Measurements from ENCODE around the gene RAB3C. TPM values are rescaled to one million over a fixed set of nuclear protein-coding genes. Genes with fewer than 3 reads are reported as not detected.
A peak's percentile ranks its signal among the peaks of the same experiment; 100 is the strongest.

RAB3C gene
- total RNA-seq, 2 donors from 2014 or later: not detected

DNA sequence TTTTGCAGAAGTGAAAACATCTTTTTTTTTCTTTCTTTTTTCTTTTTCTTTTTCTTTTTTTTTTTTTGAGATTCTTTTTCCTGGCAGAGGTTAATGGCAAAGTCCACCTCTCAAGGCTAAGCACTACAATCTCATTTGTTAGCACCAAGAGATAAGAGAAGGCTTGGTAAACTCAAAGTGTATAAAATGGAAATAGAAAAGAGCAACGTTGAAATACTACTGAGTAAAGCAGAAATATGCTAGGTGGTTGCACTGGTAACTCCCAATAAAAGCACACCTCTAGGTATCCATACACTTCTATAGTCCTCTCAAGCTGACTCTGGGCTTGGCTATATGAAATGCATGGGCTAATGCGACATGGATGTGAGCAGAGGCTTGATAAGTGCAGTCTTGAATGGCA lies 188.9 kb downstream of the RAB3C start:
- Mint-ChIP-seq H3K27ac (no peak overlapping the region), H3K9me3 (no peaks in the 10 kb centered on the region), H3K27me3 (peaks cover 3% of the 10 kb centered on the region), H3K4me1 (peaks cover 15% of the 10 kb centered on the region), H3K4me3 (no peak overlapping the region), H3K36me3 (ENCODE audit: low read depth) (no peaks in the 10 kb centered on the region)
- no peak for ATAC-seq (replicated peaks)

DNA sequence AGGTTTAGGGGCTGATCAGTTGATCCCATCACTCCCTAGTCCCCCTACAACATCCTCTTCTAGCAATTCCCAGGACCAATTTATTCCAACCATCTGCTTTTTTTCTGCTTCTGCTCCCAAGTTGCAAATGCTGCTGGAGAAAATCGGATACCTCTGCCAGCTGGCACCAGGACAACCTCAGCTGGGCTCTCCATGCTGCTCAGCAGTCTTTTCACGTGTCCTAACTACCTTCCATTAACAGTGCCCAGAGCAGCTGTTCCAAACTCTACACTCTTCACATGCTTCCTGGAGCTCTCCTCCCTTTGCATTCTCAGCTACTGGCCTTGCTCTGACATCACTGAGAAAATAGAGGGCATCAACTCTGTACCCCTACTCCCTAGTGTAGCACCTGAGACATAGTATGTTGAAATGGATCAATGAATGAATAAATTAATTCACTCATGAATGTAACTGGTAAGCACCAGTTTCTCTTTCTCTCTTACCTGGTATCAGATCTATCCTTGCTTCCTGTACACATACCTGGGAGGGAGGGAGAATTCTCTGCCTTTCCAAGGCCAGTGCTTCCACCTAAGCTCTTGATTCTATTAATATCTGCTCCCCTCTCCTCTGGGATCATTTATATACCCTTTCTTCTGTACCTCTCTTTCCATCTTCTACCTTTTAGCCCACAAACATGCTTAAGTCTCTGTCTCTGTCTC lies 191.0 kb downstream of the RAB3C start:
- H3K27ac Mint-ChIP-seq: no peak overlapping the region
- no peak for ATAC-seq (replicated peaks)
- peaks cover 3% of the 10 kb centered on the region for H3K9me3 Mint-ChIP-seq

DNA sequence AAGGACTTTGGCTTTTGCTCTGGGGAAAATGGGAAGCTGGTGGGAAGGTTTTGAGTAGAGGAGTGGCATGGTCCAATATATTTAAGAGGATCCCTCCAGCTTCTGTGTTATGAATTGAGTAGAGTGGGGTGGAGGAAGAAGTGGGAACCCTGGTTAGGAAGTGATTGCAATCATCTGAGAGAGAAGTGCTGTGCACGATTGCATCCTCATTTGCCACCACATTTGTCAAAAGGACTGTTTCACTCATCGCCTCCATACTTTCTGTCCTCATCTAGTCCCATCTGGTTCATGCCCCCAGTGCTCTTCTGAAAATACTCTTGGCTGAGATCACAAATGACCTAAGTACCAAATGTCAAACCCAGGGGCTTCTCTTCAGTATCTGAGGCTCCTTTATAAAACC lies 192.1 kb downstream of the RAB3C start:
- H3K27me3 Mint-ChIP-seq: peaks cover 8% of the 10 kb centered on the region
- no peak overlapping the region for H3K4me3 Mint-ChIP-seq
- no peaks in the 10 kb centered on the region for H3K36me3 Mint-ChIP-seq (ENCODE audit: low read depth)
- ATAC-seq (replicated peaks): no peak
- H3K9me3 Mint-ChIP-seq: peaks cover 4% of the 10 kb centered on the region
- H3K27ac Mint-ChIP-seq: no peak overlapping the region
- peaks cover 15% of the 10 kb centered on the region for H3K4me1 Mint-ChIP-seq

More for the DNA sequence above, 191.0 kb downstream of the RAB3C start:
- H3K4me1 Mint-ChIP-seq: peaks cover 15% of the 10 kb centered on the region
- H3K36me3 Mint-ChIP-seq (ENCODE audit: low read depth): no peaks in the 10 kb centered on the region
- no peak overlapping the region for H3K4me3 Mint-ChIP-seq
- H3K27me3 Mint-ChIP-seq: peaks cover 6% of the 10 kb centered on the region

DNA sequence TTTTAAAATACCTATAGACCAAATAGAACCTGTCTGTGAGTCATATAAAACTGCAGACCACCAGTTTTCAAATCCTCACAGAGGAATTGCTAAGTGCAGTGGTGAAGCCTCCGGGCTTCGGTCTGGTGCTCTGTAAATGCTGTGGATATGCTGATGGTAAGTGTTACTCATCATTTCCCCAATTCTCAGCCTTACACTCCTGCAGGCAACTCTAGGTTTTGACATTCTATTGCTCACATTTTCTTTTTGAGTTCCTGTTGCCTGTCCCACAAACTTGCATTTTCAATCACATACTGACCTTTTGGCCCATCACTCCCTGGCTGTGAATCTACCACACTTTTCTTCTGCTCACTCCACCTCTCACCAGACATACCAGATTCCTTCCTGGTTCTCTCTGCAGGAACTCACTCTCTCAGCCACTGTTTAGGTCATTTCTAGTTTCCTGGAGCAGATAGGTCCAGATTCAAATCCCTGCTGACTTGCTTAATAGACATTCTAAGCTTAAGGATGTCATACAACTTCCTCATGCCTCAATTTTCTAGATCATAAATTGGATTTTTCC lies 192.9 kb downstream of the RAB3C start:
- peak overlapping the region; percentile 59 for H3K27ac Mint-ChIP-seq
- peaks cover 4% of the 10 kb centered on the region for H3K9me3 Mint-ChIP-seq
- peak overlapping the region; percentile 19 for H3K4me3 Mint-ChIP-seq
- H3K27me3 Mint-ChIP-seq: peaks cover 8% of the 10 kb centered on the region
- H3K4me1 Mint-ChIP-seq: peaks cover 15% of the 10 kb centered on the region
- ATAC-seq (replicated peaks): peak; percentile 93
- no peaks in the 10 kb centered on the region for H3K36me3 Mint-ChIP-seq (ENCODE audit: low read depth)

GRCh38 chr5:58776559-58776958 lies 193.7 kb downstream of the RAB3C start:
- ATAC-seq (replicated peaks): no peak
- Mint-ChIP-seq H3K36me3 (ENCODE audit: low read depth) (no peaks in the 10 kb centered on the region), H3K27me3 (peaks cover 9% of the 10 kb centered on the region), H3K4me3 (peak overlapping the region; percentile 19), H3K27ac (peak overlapping the region; percentile 59), H3K9me3 (peaks cover 4% of the 10 kb centered on the region), H3K4me1 (peaks cover 15% of the 10 kb centered on the region)

DNA sequence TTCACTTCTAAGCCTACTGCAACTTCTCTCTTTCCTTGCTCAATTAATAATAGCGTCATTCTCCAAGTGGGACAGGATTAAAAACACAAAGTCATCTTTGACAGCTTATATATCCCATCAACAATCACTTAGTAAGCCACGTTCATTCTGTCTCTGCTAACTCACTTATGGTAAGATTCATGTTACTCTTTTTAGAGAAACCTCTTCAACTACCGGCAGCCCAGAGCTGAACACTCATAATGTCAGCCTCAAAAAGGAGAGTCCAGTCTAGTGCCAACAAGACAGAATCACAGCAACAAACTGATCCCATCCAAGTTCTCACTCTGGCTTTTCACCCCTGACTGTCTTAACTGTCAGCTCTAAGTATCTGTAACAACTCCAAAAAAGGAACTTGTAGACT lies 196.0 kb downstream of the RAB3C start:
- Mint-ChIP-seq H3K27ac (no peak overlapping the region), H3K27me3 (peaks cover 18% of the 10 kb centered on the region), H3K9me3 (peaks cover 4% of the 10 kb centered on the region), H3K4me3 (no peak overlapping the region), H3K4me1 (peaks cover 11% of the 10 kb centered on the region), H3K36me3 (ENCODE audit: low read depth) (no peaks in the 10 kb centered on the region)
- ATAC-seq (replicated peaks): no peak

DNA sequence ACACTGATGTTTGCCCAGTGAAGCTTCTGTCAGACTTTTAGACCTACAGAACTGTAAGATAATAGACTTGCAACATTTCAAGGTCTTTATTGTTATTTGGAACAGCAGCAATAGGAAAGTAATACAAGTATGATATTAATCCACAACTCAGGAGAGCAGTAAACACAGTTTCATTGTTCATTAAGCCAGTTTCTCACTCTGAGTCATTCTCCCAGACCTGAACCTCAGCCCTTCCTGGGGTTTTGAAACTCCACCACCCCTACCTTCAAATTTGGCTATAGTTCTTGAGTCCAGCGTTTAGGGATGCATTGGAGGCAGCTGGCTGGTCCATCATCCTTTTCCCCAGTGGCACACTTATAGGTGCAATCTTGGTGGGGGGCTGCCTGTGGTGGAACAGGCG lies 203.2 kb downstream of the RAB3C start:
- Mint-ChIP-seq H3K4me1 (no peaks in the 10 kb centered on the region), H3K4me3 (no peak overlapping the region), H3K27me3 (peaks cover 39% of the 10 kb centered on the region), H3K9me3 (no peaks in the 10 kb centered on the region), H3K27ac (no peak overlapping the region), H3K36me3 (ENCODE audit: low read depth) (no peaks in the 10 kb centered on the region)
- ATAC-seq (replicated peaks): peak; percentile 37

DNA sequence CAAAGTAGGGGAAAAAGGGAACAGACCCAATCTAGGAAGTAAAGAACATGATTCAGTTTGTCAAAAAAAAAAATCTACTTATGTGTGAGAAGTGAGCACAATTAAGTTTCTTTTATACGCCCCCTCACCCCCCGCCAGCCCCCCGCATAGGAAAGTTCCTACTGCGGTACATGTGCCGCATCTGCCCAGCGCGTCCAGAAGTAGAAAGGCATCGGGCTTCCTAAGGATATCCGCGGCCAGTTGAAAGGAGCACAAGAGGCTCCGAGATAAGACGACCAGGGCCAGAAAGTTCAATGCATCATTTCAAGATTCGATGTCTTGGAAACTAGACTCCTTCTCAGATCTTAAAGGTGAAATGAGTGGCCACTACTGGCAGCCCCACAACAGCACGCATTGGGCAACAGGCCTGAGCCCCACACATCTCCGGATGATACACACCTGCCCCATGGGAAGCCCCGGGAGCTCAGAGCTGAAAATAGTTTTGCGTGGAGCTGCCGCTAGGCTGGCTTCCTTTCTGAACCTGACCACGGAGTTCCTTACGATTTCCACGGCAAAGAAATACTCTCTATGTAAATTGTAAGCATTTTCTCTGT lies 203.9 kb downstream of the RAB3C start:
- Mint-ChIP-seq H3K36me3 (ENCODE audit: low read depth) (no peaks in the 10 kb centered on the region), H3K4me3 (no peak overlapping the region), H3K4me1 (no peaks in the 10 kb centered on the region), H3K27ac (no peak overlapping the region), H3K9me3 (no peaks in the 10 kb centered on the region), H3K27me3 (peaks cover 38% of the 10 kb centered on the region)
- ATAC-seq (replicated peaks): peak; percentile 81

DNA sequence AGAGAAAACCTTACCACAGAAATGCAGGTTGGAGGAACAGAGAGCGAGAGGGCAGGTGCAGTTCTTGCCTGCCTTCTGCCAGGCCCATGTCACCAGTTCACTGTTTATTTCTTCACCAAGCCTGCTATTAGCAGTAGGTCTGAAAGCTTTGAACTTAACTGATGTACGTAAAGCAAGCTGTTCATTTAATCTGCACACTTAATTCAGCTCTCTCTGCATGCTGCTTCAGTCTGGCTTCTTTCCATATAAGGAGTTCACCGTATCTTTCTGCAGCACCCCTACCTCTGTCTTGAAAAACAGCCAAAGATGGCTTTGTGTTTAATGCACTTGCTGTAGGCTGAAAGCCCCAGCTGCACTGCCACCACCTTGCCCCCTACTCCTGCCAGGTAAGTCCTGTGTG lies 205.1 kb downstream of the RAB3C start:
- no peak overlapping the region for H3K4me3 Mint-ChIP-seq
- H3K36me3 Mint-ChIP-seq (ENCODE audit: low read depth): no peaks in the 10 kb centered on the region
- H3K9me3 Mint-ChIP-seq: no peaks in the 10 kb centered on the region
- H3K27ac Mint-ChIP-seq: no peak overlapping the region
- no peaks in the 10 kb centered on the region for H3K4me1 Mint-ChIP-seq
- ATAC-seq (replicated peaks): no peak
- H3K27me3 Mint-ChIP-seq: peaks cover 34% of the 10 kb centered on the region

DNA sequence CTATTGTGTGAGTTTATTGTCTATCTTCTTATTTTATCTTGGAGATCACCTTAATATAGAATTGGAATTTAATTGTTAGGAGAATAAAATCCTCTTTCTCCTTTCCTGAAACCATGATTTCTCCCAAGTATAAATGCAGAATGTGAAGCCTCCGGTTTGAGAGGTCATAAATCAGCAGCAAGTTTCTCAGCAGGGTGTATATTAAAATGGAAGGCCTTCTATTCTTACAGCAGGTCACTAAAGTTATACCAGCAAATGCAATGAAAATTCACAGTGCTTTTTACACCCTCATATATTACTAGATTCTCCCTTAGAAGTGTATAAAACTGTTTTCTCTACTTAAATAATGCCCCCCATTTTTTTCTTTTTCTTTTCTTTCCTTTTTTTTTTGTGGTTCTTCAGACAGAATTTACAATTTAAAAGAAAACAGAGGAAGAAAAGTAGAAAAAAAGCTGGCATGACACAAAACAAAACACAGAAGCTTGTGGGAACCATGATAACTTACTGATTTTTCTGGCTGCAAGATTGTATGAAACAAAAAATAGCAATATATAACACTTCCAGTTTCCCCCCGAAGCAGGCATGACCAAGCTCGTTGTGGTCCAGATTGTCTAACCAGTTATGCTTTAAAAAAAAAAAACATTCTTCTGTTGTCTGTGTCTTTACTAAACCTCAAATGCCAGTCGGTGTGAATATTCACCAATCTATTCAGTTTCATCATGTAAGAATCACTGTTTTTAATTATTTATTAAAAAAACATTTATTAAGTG lies 211.2 kb downstream of the RAB3C start:
- Mint-ChIP-seq H3K4me1 (peaks cover 16% of the 10 kb centered on the region), H3K27ac (peak overlapping the region; percentile 48), H3K4me3 (peak overlapping the region; percentile 15), H3K36me3 (ENCODE audit: low read depth) (no peaks in the 10 kb centered on the region), H3K9me3 (no peaks in the 10 kb centered on the region), H3K27me3 (peaks cover 33% of the 10 kb centered on the region)
- ATAC-seq (replicated peaks): peak; percentile 49

GRCh38 chr5:58794875-58795274 lies 212.0 kb downstream of the RAB3C start:
- H3K4me3 Mint-ChIP-seq: peak overlapping the region; percentile 3
- peak overlapping the region; percentile 48 for H3K27ac Mint-ChIP-seq
- peaks cover 16% of the 10 kb centered on the region for H3K4me1 Mint-ChIP-seq
- no peaks in the 10 kb centered on the region for H3K36me3 Mint-ChIP-seq (ENCODE audit: low read depth)
- H3K9me3 Mint-ChIP-seq: no peaks in the 10 kb centered on the region
- peak; percentile 90 for ATAC-seq (replicated peaks)
- H3K27me3 Mint-ChIP-seq: peaks cover 34% of the 10 kb centered on the region

GRCh38 chr5:58795327-58795726 lies 212.5 kb downstream of the RAB3C start:
- Mint-ChIP-seq H3K36me3 (ENCODE audit: low read depth) (no peaks in the 10 kb centered on the region), H3K27me3 (peaks cover 30% of the 10 kb centered on the region), H3K27ac (peak overlapping the region; percentile 48), H3K4me1 (peaks cover 16% of the 10 kb centered on the region), H3K9me3 (no peaks in the 10 kb centered on the region), H3K4me3 (peak overlapping the region; percentile 3)
- ATAC-seq (replicated peaks): peak; percentile 16

DNA sequence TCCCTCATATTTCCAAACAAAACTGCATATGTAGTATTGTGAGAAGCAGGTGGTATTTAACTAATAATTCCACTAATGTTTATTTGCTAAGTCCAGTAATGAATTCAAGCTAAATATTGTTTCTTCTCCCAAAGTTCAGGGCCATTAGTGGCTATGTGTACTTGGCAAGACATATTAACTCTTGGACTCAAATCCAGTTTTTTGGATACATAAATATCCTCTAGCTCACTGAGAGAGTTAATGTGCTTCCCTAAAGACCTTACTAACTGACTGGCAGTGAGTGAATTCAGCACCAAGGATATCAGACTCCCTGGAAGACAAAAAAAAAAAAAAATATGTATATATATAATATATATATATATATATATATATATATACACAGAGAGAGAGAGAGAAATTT lies 214.1 kb downstream of the RAB3C start:
- H3K27ac Mint-ChIP-seq: no peak overlapping the region
- H3K36me3 Mint-ChIP-seq (ENCODE audit: low read depth): no peaks in the 10 kb centered on the region
- H3K27me3 Mint-ChIP-seq: peaks cover 28% of the 10 kb centered on the region
- no peak overlapping the region for H3K4me3 Mint-ChIP-seq
- ATAC-seq (replicated peaks): no peak
- H3K9me3 Mint-ChIP-seq: no peaks in the 10 kb centered on the region
- peaks cover 16% of the 10 kb centered on the region for H3K4me1 Mint-ChIP-seq

- Mint-ChIP-seq H3K27ac (no peak overlapping the region), H3K27me3 (peaks cover 26% of the 10 kb centered on the region), H3K36me3 (ENCODE audit: low read depth) (no peaks in the 10 kb centered on the region), H3K9me3 (no peaks in the 10 kb centered on the region), H3K4me3 (no peak overlapping the region), H3K4me1 (peaks cover 3% of the 10 kb centered on the region)
- ATAC-seq (replicated peaks): no peak
Observed at GRCh38 chr5:58800356-58800755, 217.5 kb downstream of the RAB3C start.

Measured in activated T-helper 17 cell treated with anti-CD3 and anti-CD28 coated beads, Interleukin-2, amount 50 U/mL, for 72 hours (primary cell).